ENCODE data around the gene RNASEH2B.

RNASEH2B gene

GRCh38 chr13:50907781-50908180 is 1.8 kb upstream of the RNASEH2B start:
- Histone ChIP-seq H3K27ac (ENCODE audit: low read depth, low read length) (no peak overlapping the region), H3K9me3 (ENCODE audit: insufficient read depth, low read depth, low read length) (no peaks in the 10 kb centered on the region), H3K9ac (ENCODE audit: low read depth, low read length) (no peak overlapping the region), H3K4me3 (ENCODE audit: low read length) (no peak overlapping the region), H3K4me1 (ENCODE audit: insufficient read depth, low read length) (peaks cover 16% of the 10 kb centered on the region), H3K27me3 (ENCODE audit: insufficient read depth, low read length) (no peaks in the 10 kb centered on the region), H3K36me3 (ENCODE audit: insufficient read depth, low read length) (no peaks in the 10 kb centered on the region)
- 94% methylated on average over 7 of the region's 7 CpGs for WGBS

GRCh38 chr13:50908371-50908770 is 1.2 kb upstream of the RNASEH2B start:
- H3K4me3 ChIP-seq (ENCODE audit: low read length) = no peak overlapping the region
- H3K36me3 ChIP-seq (ENCODE audit: insufficient read depth, low read length) = no peaks in the 10 kb centered on the region

GRCh38 chr13:50910485-50910805 is 854 bp downstream of the RNASEH2B start:
- peak overlapping the region; percentile 95 for H3K9ac ChIP-seq (ENCODE audit: low read depth, low read length)
- peak overlapping the region; percentile 78 for H3K4me3 ChIP-seq (ENCODE audit: low read length)
- H3K9me3 ChIP-seq (ENCODE audit: insufficient read depth, low read depth, low read length) = no peaks in the 10 kb centered on the region
- peak overlapping the region; percentile 91 for H3K27ac ChIP-seq (ENCODE audit: low read depth, low read length)
- no peaks in the 10 kb centered on the region for H3K36me3 ChIP-seq (ENCODE audit: insufficient read depth, low read length)
- H3K4me1 ChIP-seq (ENCODE audit: insufficient read depth, low read length) = peaks cover 18% of the 10 kb centered on the region
- WGBS = 4% methylated on average over 13 of the region's 13 CpGs
- no peaks in the 10 kb centered on the region for H3K27me3 ChIP-seq (ENCODE audit: insufficient read depth, low read length)

More at GRCh38 chr13:50908371-50908770, 1.2 kb upstream of the RNASEH2B start:
- Histone ChIP-seq H3K4me1 (ENCODE audit: insufficient read depth, low read length) (peaks cover 16% of the 10 kb centered on the region), H3K27me3 (ENCODE audit: insufficient read depth, low read length) (no peaks in the 10 kb centered on the region), H3K9ac (ENCODE audit: low read depth, low read length) (no peak overlapping the region), H3K27ac (ENCODE audit: low read depth, low read length) (no peak overlapping the region), H3K9me3 (ENCODE audit: insufficient read depth, low read depth, low read length) (no peaks in the 10 kb centered on the region)
- WGBS = 88% methylated on average over 4 of the region's 4 CpGs

GRCh38 chr13:50911081-50911631 is 1.6 kb downstream of the RNASEH2B start:
- Histone ChIP-seq H3K4me3 (ENCODE audit: low read length) (peak overlapping the region; percentile 78), H3K9ac (ENCODE audit: low read depth, low read length) (no peak overlapping the region), H3K27ac (ENCODE audit: low read depth, low read length) (no peak overlapping the region), H3K27me3 (ENCODE audit: insufficient read depth, low read length) (no peaks in the 10 kb centered on the region), H3K4me1 (ENCODE audit: insufficient read depth, low read length) (peaks cover 22% of the 10 kb centered on the region), H3K36me3 (ENCODE audit: insufficient read depth, low read length) (no peaks in the 10 kb centered on the region), H3K9me3 (ENCODE audit: insufficient read depth, low read depth, low read length) (no peaks in the 10 kb centered on the region)
- WGBS = 79% methylated on average over 3 of the region's 3 CpGs

- WGBS = 69% methylated on average over 9 of the region's 9 CpGs
- H3K27me3 ChIP-seq (ENCODE audit: insufficient read depth, low read length) = no peaks in the 10 kb centered on the region
- no peak overlapping the region for H3K4me3 ChIP-seq (ENCODE audit: low read length)
- no peaks in the 10 kb centered on the region for H3K9me3 ChIP-seq (ENCODE audit: insufficient read depth, low read depth, low read length)
- no peak overlapping the region for H3K9ac ChIP-seq (ENCODE audit: low read depth, low read length)
- no peaks in the 10 kb centered on the region for H3K36me3 ChIP-seq (ENCODE audit: insufficient read depth, low read length)
- H3K27ac ChIP-seq (ENCODE audit: low read depth, low read length) = no peak overlapping the region
- H3K4me1 ChIP-seq (ENCODE audit: insufficient read depth, low read length) = peaks cover 26% of the 10 kb centered on the region
Measured at GRCh38 chr13:50911937-50912795, 2.6 kb downstream of the RNASEH2B start.

- WGBS = 82% methylated on average over 2 of the region's 2 CpGs
Measured at GRCh38 chr13:50912851-50913250, 3.3 kb downstream of the RNASEH2B start.

GRCh38 chr13:50914176-50914700 is 4.6 kb downstream of the RNASEH2B start:
- peaks cover 24% of the 10 kb centered on the region for H3K4me1 ChIP-seq (ENCODE audit: insufficient read depth, low read length)
- no peak overlapping the region for H3K4me3 ChIP-seq (ENCODE audit: low read length)
- no peak overlapping the region for H3K9ac ChIP-seq (ENCODE audit: low read depth, low read length)
- no peaks in the 10 kb centered on the region for H3K36me3 ChIP-seq (ENCODE audit: insufficient read depth, low read length)
- no peaks in the 10 kb centered on the region for H3K9me3 ChIP-seq (ENCODE audit: insufficient read depth, low read depth, low read length)
- 90% methylated on average over 9 of the region's 9 CpGs for WGBS
- H3K27ac ChIP-seq (ENCODE audit: low read depth, low read length) = no peak overlapping the region
- no peaks in the 10 kb centered on the region for H3K27me3 ChIP-seq (ENCODE audit: insufficient read depth, low read length)

More at GRCh38 chr13:50912851-50913250, 3.3 kb downstream of the RNASEH2B start:
- Histone ChIP-seq H3K4me3 (ENCODE audit: low read length) (no peak overlapping the region), H3K9me3 (ENCODE audit: insufficient read depth, low read depth, low read length) (no peaks in the 10 kb centered on the region), H3K36me3 (ENCODE audit: insufficient read depth, low read length) (no peaks in the 10 kb centered on the region), H3K27ac (ENCODE audit: low read depth, low read length) (no peak overlapping the region), H3K9ac (ENCODE audit: low read depth, low read length) (no peak overlapping the region), H3K4me1 (ENCODE audit: insufficient read depth, low read length) (peaks cover 26% of the 10 kb centered on the region), H3K27me3 (ENCODE audit: insufficient read depth, low read length) (no peaks in the 10 kb centered on the region)

- Histone ChIP-seq H3K4me1 (ENCODE audit: insufficient read depth, low read length) (peaks cover 23% of the 10 kb centered on the region), H3K27me3 (ENCODE audit: insufficient read depth, low read length) (no peaks in the 10 kb centered on the region), H3K9ac (ENCODE audit: low read depth, low read length) (no peak overlapping the region), H3K4me3 (ENCODE audit: low read length) (no peak overlapping the region), H3K9me3 (ENCODE audit: insufficient read depth, low read depth, low read length) (no peaks in the 10 kb centered on the region), H3K27ac (ENCODE audit: low read depth, low read length) (no peak overlapping the region), H3K36me3 (ENCODE audit: insufficient read depth, low read length) (no peaks in the 10 kb centered on the region)
- whole genome bisulfite sequencing = 92% methylated on average over 1 of the region's 1 CpG
Measured at GRCh38 chr13:50914848-50915247, 5.3 kb downstream of the RNASEH2B start.

GRCh38 chr13:50915565-50915964 is 6.0 kb downstream of the RNASEH2B start:
- Histone ChIP-seq H3K36me3 (ENCODE audit: insufficient read depth, low read length) (no peaks in the 10 kb centered on the region), H3K9ac (ENCODE audit: low read depth, low read length) (no peak overlapping the region), H3K27me3 (ENCODE audit: insufficient read depth, low read length) (no peaks in the 10 kb centered on the region), H3K27ac (ENCODE audit: low read depth, low read length) (no peak overlapping the region), H3K9me3 (ENCODE audit: insufficient read depth, low read depth, low read length) (no peaks in the 10 kb centered on the region), H3K4me3 (ENCODE audit: low read length) (no peak overlapping the region), H3K4me1 (ENCODE audit: insufficient read depth, low read length) (peaks cover 23% of the 10 kb centered on the region)
- WGBS = 85% methylated on average over 5 of the region's 5 CpGs

GRCh38 chr13:50916701-50917184 is 7.2 kb downstream of the RNASEH2B start:
- 46% methylated on average over 2 of the region's 2 CpGs for WGBS
- no peaks in the 10 kb centered on the region for H3K27me3 ChIP-seq (ENCODE audit: insufficient read depth, low read length)
- peaks cover 8% of the 10 kb centered on the region for H3K9me3 ChIP-seq (ENCODE audit: insufficient read depth, low read depth, low read length)
- peaks cover under 1% of the 10 kb centered on the region; the same call in 1 of the 2 replicates for H3K36me3 ChIP-seq (ENCODE audit: insufficient read depth, low read length)
- H3K4me1 ChIP-seq (ENCODE audit: insufficient read depth, low read length) = peaks cover 12% of the 10 kb centered on the region
- H3K4me3 ChIP-seq (ENCODE audit: low read length) = no peak overlapping the region
- H3K27ac ChIP-seq (ENCODE audit: low read depth, low read length) = no peak overlapping the region
- H3K9ac ChIP-seq (ENCODE audit: low read depth, low read length) = no peak overlapping the region

GRCh38 chr13:50917572-50917971 is 8.0 kb downstream of the RNASEH2B start:
- Histone ChIP-seq H3K36me3 (ENCODE audit: insufficient read depth, low read length) (peaks cover 7% of the 10 kb centered on the region; the same call in 1 of the 2 replicates), H3K9ac (ENCODE audit: low read depth, low read length) (no peak overlapping the region), H3K27ac (ENCODE audit: low read depth, low read length) (no peak overlapping the region), H3K27me3 (ENCODE audit: insufficient read depth, low read length) (no peaks in the 10 kb centered on the region), H3K9me3 (ENCODE audit: insufficient read depth, low read depth, low read length) (peaks cover 17% of the 10 kb centered on the region), H3K4me1 (ENCODE audit: insufficient read depth, low read length) (peaks cover 10% of the 10 kb centered on the region), H3K4me3 (ENCODE audit: low read length) (no peak overlapping the region)

Measured in HUES64 (cell line).